ENCODE data around the gene TMEM132C. TPM values are rescaled to one million over a fixed set of nuclear protein-coding genes. Genes with fewer than 3 reads are reported as not detected.

Gene TMEM132C
- total RNA-seq, 2 experiments from 2014 or later: not detected

DNA sequence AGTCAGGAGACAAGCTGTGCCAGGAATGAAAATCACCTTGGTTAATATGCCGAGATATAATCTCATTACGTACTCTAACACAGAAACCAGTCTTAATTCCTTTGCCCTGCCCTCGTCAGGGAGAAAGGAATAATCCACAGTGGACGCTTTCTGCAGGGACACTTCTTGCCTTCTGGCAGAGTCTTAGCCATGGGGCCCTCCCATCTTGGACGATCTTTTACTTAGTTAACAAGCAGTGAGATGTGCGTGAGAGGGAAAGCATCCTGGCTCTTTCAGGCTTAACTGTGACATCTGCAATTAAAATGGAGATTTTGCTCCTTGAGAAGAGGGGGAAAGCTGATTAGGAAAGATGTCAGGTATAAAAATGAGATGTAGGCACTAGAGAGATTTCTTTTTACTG, 246.4 kb downstream of the TMEM132C start:
- Histone ChIP-seq H3K27ac (ENCODE audit: low read depth, low read length, poor library complexity, severe bottlenecking) (no peak overlapping the region), H3K4me3 (ENCODE audit: low read depth, low read length, poor library complexity, severe bottlenecking) (no peak overlapping the region), H3K79me2 (ENCODE audit: insufficient read depth, low read depth, low read length) (no peaks in the 10 kb centered on the region), H3K4me2 (ENCODE audit: low read length) (no peak overlapping the region), H3K4me1 (ENCODE audit: insufficient read depth, low read length, poor library complexity, severe bottlenecking) (no peaks in the 10 kb centered on the region), H3K36me3 (ENCODE audit: insufficient read depth, low read length) (no peaks in the 10 kb centered on the region), H4K20me1 (ENCODE audit: insufficient read depth, low read length) (no peaks in the 10 kb centered on the region), H3K9me2 (ENCODE audit: insufficient read depth, low read length) (no peaks in the 10 kb centered on the region), H2AFZ (ENCODE audit: low read length) (no peak overlapping the region), H3K9me3 (ENCODE audit: low read length) (no peaks in the 10 kb centered on the region)
- no peak for DNase-seq (ENCODE audit: low spot score)
- no TSS peak for BruUV-seq (replicated peaks)
- intact Hi-C loops (cut with micrococcal nuclease; ENCODE audit: unreplicated experiment): no loop called here
- CTCF ChIA-PET (ENCODE audit: unreplicated experiment): no interaction called here
- POLR2A ChIA-PET: no interaction called here
- TF ChIP-seq EZH2phosphoT487 (IDR thresholded peaks at IDR 0.05; ENCODE audit: borderline replicate concordance, low read depth, low read length): no peak
- TF ChIP-seq, protein P1, sequence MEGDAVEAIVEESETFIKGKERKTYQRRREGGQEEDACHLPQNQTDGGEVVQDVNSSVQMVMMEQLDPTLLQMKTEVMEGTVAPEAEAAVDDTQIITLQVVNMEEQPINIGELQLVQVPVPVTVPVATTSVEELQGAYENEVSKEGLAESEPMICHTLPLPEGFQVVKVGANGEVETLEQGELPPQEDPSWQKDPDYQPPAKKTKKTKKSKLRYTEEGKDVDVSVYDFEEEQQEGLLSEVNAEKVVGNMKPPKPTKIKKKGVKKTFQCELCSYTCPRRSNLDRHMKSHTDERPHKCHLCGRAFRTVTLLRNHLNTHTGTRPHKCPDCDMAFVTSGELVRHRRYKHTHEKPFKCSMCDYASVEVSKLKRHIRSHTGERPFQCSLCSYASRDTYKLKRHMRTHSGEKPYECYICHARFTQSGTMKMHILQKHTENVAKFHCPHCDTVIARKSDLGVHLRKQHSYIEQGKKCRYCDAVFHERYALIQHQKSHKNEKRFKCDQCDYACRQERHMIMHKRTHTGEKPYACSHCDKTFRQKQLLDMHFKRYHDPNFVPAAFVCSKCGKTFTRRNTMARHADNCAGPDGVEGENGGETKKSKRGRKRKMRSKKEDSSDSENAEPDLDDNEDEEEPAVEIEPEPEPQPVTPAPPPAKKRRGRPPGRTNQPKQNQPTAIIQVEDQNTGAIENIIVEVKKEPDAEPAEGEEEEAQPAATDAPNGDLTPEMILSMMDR (conservative IDR thresholded peaks at IDR 0.05; ENCODE audit: low read length): no peak

DNA sequence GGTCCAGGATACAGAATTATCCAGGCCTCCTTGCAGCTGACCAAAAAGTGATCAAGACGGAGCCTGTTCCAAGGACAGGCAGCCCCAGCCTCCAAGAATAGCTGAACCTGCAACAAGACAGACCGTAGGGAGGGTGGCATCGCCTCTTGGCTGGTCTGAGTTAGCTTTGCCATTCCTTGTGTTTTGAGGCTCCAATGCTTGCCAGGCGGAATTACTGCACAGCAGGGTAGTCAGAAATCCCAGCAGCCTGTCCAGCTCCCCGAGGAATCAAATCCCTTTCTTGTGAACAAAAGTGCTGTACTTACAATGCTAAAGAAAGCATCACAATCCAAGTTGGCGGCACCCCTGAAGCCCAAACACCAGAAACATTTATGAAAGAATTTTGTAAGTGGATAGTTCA, 246.9 kb downstream of the TMEM132C start:
- no peak for DNase-seq (ENCODE audit: low spot score)
- H3K79me2 ChIP-seq (ENCODE audit: insufficient read depth, low read depth, low read length): no peaks in the 10 kb centered on the region
- no peaks in the 10 kb centered on the region for H3K9me3 ChIP-seq (ENCODE audit: low read length)
- BruUV-seq (replicated peaks): no TSS peak
- H3K9me2 ChIP-seq (ENCODE audit: insufficient read depth, low read length): no peaks in the 10 kb centered on the region
- no peak overlapping the region for H3K27ac ChIP-seq (ENCODE audit: low read depth, low read length, poor library complexity, severe bottlenecking)
- H3K4me3 ChIP-seq (ENCODE audit: low read depth, low read length, poor library complexity, severe bottlenecking): no peak overlapping the region
- CTCF ChIA-PET (ENCODE audit: unreplicated experiment): no interaction called here
- no peak for TF ChIP-seq EZH2phosphoT487 (IDR thresholded peaks at IDR 0.05; ENCODE audit: borderline replicate concordance, low read depth, low read length)
- TF ChIP-seq, protein P1 (conservative IDR thresholded peaks at IDR 0.05; ENCODE audit: low read length): no peak
- H4K20me1 ChIP-seq (ENCODE audit: insufficient read depth, low read length): no peaks in the 10 kb centered on the region
- intact Hi-C loops (cut with micrococcal nuclease; ENCODE audit: unreplicated experiment): no loop called here
- no peaks in the 10 kb centered on the region for H3K36me3 ChIP-seq (ENCODE audit: insufficient read depth, low read length)
- no peak overlapping the region for H2AFZ ChIP-seq (ENCODE audit: low read length)
- POLR2A ChIA-PET: no interaction called here
- no peaks in the 10 kb centered on the region for H3K4me1 ChIP-seq (ENCODE audit: insufficient read depth, low read length, poor library complexity, severe bottlenecking)
- H3K4me2 ChIP-seq (ENCODE audit: low read length): no peak overlapping the region

DNA sequence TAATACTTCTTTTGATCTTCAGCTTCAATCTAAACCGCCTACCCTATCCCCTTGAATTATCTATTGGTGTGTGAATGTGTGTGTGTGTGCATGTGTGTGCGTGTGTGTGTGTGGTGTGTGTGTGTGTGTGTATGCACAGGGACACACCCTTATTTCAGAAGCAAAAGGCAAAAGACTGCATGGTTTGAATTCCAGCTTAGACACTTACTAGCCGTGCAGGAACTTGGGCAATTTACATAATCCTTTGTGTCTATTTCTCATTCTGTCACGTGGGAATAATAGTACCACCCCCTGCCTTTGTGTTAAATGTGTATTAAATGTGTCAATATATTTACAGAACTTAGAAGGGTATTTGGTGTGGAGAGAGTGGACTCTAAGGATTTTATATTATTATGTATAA, 251.7 kb downstream of the TMEM132C start:
- no peak for TF ChIP-seq EZH2phosphoT487 (IDR thresholded peaks at IDR 0.05; ENCODE audit: borderline replicate concordance, low read depth, low read length)
- TF ChIP-seq, protein P1 (conservative IDR thresholded peaks at IDR 0.05; ENCODE audit: low read length): no peak
- intact Hi-C loops (cut with micrococcal nuclease; ENCODE audit: unreplicated experiment): no loop called here
- Histone ChIP-seq H3K4me2 (ENCODE audit: low read length) (no peak overlapping the region), H3K79me2 (ENCODE audit: insufficient read depth, low read depth, low read length) (no peaks in the 10 kb centered on the region), H3K4me3 (ENCODE audit: low read depth, low read length, poor library complexity, severe bottlenecking) (no peak overlapping the region), H3K27ac (ENCODE audit: low read depth, low read length, poor library complexity, severe bottlenecking) (no peak overlapping the region), H3K9me2 (ENCODE audit: insufficient read depth, low read length) (no peaks in the 10 kb centered on the region), H3K9me3 (ENCODE audit: low read length) (no peaks in the 10 kb centered on the region), H2AFZ (ENCODE audit: low read length) (no peak overlapping the region), H3K4me1 (ENCODE audit: insufficient read depth, low read length, poor library complexity, severe bottlenecking) (no peaks in the 10 kb centered on the region), H3K36me3 (ENCODE audit: insufficient read depth, low read length) (no peaks in the 10 kb centered on the region), H4K20me1 (ENCODE audit: insufficient read depth, low read length) (no peaks in the 10 kb centered on the region)
- no peak for DNase-seq (ENCODE audit: low spot score)
- CTCF ChIA-PET (ENCODE audit: unreplicated experiment): no interaction called here
- BruUV-seq (replicated peaks): no TSS peak
- POLR2A ChIA-PET: interaction anchor here (0.6 kb wide), 1 partner anchor 14 kb away, joined by 3 read pairs; no protein-coding TSS in a partner anchor

Data from OCI-LY7 (cell line).